H1 (cell line): ENCODE results near the gene TAB3. TPM values are rescaled to one million over a fixed set of nuclear protein-coding genes. Genes with fewer than 3 reads are reported as not detected.

Experiments used
- ATF2 ChIP-seq: IDR thresholded peaks from 2 replicates; pipeline ENCODE4 v1.6.1; 2012; ENCODE audit warnings: low read length, inconsistent platforms
- polyA plus RNA-seq, 7 experiments: library from polyadenylated mRNA; depleted of rRNA in 3 of 7; stranded (reverse) in 5 of 7; unstranded in 2 of 7; fragments of >200 nt in 5 of 7; fragments of 200-250 nt in 2 of 7; gene quantifications; 1 replicate in 5 of 7; 2 replicates in 1 of 7; 4 replicates in 1 of 7; pipeline versions ENCODE4 v1.2.1 to v1.2.3, GENCODE V29; 2011 to 2013; ENCODE audit warnings: missing spikeins in 2 of 7, mixed read lengths in 2 of 7
- total RNA-seq: library from RNA; stranded (reverse); fragmentation: NEBNext Ultra II Directional; extraction: Animal tissue kit (Norgen Biotek cat#: 25700); gene quantifications from 2 replicates; pipeline ENCODE4 v1.2.1, GENCODE V29; 2021

TAB3 gene
- total and polyA plus RNA-seq, 2 of the 8 experiments (the other 6 are each of a cell fraction or from before 2014, with no cell fraction given), result 12.7 to 12.9 TPM

- no peak for TF ChIP-seq ATF2
Measured at GRCh38 chrX:30793767-30794103, 95.3 kb downstream of the TAB3 start (continued).
